Right lobe of liver (tissue), 6 donors: ENCODE results near the gene VSIG10L. TPM values are rescaled to one million over a fixed set of nuclear protein-coding genes. Genes with fewer than 3 reads are reported as not detected.

Experiments
- ATAC-seq, 4 donors: fragments of 200-7000 bp; cut with Tn5 transposase; one replicate each; pipeline ENCODE4 v1.9.1; 2020; ENCODE audit warnings: mild to moderate bottlenecking in 4 of 4, moderate library complexity in 4 of 4
- DNase-seq, 3 donors: peaks; one replicate each; pipeline ENCODE4 v3.0.0-alpha.2; 2020
- H3K27ac ChIP-seq, 3 donors: fragments of 200-600 bp; one replicate each; pipeline ENCODE4 v1.8.0; 2022
- H3K27me3 ChIP-seq, 2 donors: fragments of 200-600 bp; one replicate each; pipeline ENCODE4 v1.8.0; 2022
- H3K36me3 ChIP-seq, 4 donors: fragments of 200-600 bp; sonication (generic) in 1 of 4; one replicate each; pipeline versions ENCODE4 v1.5.1 to v1.8.0; 2017 to 2022; ENCODE audit warnings: control low read depth in 1 of 4
- H3K4me1 ChIP-seq, 4 donors: fragments of 200-600 bp; sonication (generic) in 1 of 4; one replicate each; pipeline versions ENCODE4 v1.5.1 to v1.8.0; 2017 to 2022; ENCODE audit warnings: control low read depth in 1 of 4
- H3K4me3 ChIP-seq, 3 donors: fragments of 200-600 bp; one replicate each; pipeline ENCODE4 v1.8.0; 2022
- H3K9me3 ChIP-seq, 4 donors: fragments of 200-600 bp; sonication (generic) in 1 of 4; one replicate each; pipeline versions ENCODE4 v1.5.1 to v1.8.0; 2017 to 2022; ENCODE audit warnings: control low read depth in 1 of 4
- CTCF ChIP-seq, 4 donors: fragments of 200-600 bp in 3 of 4; fragments of 450-650 bp in 1 of 4; IDR thresholded peaks; one replicate each; pipeline versions ENCODE4 v1.5.1 to v1.8.0; 2016 to 2022; ENCODE audit warnings: antibody characterized with exemption in 4 of 4, mild to moderate bottlenecking in 2 of 4
- POLR2A ChIP-seq: fragments of 450-650 bp; IDR thresholded peaks from one replicate; pipeline ENCODE4 v1.6.1; 2017; ENCODE audit warnings: antibody characterized with exemption, mild to moderate bottlenecking
- WGBS: methylation state at CpG from one replicate; pipeline ENCODE4 v1.1.6; 2018; ENCODE audit warnings: low coverage, low lambda C conversion rate; ENCODE audit not compliant: insufficient coverage; ENCODE audit errors: missing lambda C conversion rate; 5-methylcytosine and 5-hydroxymethylcytosine counted together
- intact Hi-C, 2 donors: fragments of 100-400 bp; cut with DNase I; formaldehyde crosslinking; loops; one replicate each; pipeline versions ENCODE4 v1.11.2 to v1.14.1; 2022
- total RNA-seq, 6 experiments: library from RNA; depleted of rRNA in 2 of 6; stranded (reverse); fragments of >200 nt in 2 of 6; fragmentation: NEBNext Ultra II Directional in 3 of 6; extraction: Animal tissue kit (Norgen Biotek cat#: 25700) in 3 of 6; gene quantifications; one replicate each; pipeline versions ENCODE4 v1.1.0 to v1.2.4, GENCODE V29; 2016 to 2023
- donor health status: DM: no; HTN: yes; CAD: no.
- donor health status: DM: no; HTN: no; CAD: no.
- donor health status: DM: no; HTN: no; CAD: no.
- donor health status: DM: no; HTN: yes; CAD: no.
- donor health status: DM: no; HTN: yes; CAD: no.

The VSIG10L gene
- total RNA-seq, 6 experiments from 2014 or later, result 1.3 to 4.5 (median 2.8) TPM

DNA sequence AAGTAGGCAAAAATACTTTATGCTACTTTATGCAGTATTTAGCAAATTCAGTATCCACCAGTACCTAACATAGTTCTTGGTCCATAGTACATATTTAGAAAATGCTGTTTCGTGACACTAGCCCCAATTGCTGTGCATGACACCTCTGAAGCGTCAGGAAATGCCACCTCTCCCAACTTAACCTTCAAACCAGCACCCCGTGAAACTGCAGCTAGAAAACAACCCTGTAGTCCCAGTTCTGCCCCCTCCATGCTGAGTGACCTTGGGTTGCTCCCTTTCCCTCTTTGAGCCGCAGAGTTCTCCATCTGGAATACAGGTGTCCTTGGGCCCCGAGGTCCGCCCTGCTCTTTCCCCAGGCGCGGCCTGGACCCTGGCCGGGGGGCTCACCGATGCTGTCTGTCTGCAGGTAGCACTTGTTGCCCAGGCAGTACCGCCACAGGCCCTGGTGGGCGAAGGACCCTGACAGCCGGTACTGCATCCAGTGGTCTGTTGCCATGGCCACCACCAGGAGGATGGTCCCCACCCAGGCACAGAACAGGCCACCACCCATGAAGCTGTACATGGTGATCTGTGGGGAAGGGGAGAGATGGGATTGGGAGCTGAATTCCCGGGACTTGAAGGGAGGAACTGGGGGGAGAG, 45.1 kb upstream of the VSIG10L start:
- DNase-seq (no peak), ATAC-seq (peak in 1 of 4 donors; percentile 8)
- no peaks in the 10 kb centered on the region for H3K9me3 ChIP-seq
- no peaks in the 10 kb centered on the region for H3K27me3 ChIP-seq
- no peaks in the 10 kb centered on the region for H3K4me1 ChIP-seq
- TF ChIP-seq CTCF (IDR thresholded peaks at IDR 0.05) (no peak), POLR2A (no peak)
- H3K4me3 ChIP-seq, result no peak overlapping the region
- intact Hi-C loops, result no loop called here
- WGBS, result 68% methylated on average over 5 of the region's 14 CpGs
- H3K36me3 ChIP-seq, result no peaks in the 10 kb centered on the region
- no peak overlapping the region for H3K27ac ChIP-seq

- TF ChIP-seq POLR2A (no peak), CTCF (IDR thresholded peaks at IDR 0.05) (no peak)
- no peaks in the 10 kb centered on the region for H3K36me3 ChIP-seq
- no peaks in the 10 kb centered on the region for H3K4me1 ChIP-seq
- no peaks in the 10 kb centered on the region for H3K27me3 ChIP-seq
- H3K27ac ChIP-seq, result no peak overlapping the region
- ATAC-seq, result no peak
- WGBS, result 94% methylated on average over 4 of the region's 4 CpGs
- H3K9me3 ChIP-seq, result no peaks in the 10 kb centered on the region
- intact Hi-C loops, result no loop called here
- DNase-seq, result no peak
- no peak overlapping the region for H3K4me3 ChIP-seq
Observed at GRCh38 chr19:51382004-51382403, 40.1 kb upstream of the VSIG10L start.

DNA sequence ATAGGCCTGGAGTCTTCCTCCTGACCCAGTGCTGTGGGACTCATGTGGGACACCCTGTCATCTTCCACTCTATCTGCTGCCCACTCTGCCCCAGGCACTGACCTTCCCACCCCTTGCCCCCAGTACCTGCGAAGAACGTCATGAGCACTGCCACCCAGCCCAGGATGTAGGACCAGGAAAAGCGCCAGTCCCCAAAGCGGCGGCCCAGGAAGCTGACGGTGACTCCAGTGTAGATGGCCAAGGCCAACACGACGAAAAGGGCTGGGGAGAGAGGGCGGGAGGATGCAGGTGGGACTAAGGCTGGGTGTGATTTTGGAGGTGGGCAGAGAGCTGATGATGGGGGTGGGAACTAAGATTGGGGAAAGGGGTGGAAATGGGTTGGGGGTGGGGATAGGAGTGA, 38.4 kb upstream of the VSIG10L start:
- Histone ChIP-seq H3K27me3 (no peaks in the 10 kb centered on the region), H3K4me1 (no peaks in the 10 kb centered on the region), H3K9me3 (no peaks in the 10 kb centered on the region), H3K36me3 (no peaks in the 10 kb centered on the region), H3K27ac (no peak overlapping the region), H3K4me3 (no peak overlapping the region)
- ATAC-seq (peak in 1 of 4 donors; percentile 10), DNase-seq (no peak)
- intact Hi-C loops, result no loop called here
- TF ChIP-seq POLR2A (no peak), CTCF (IDR thresholded peaks at IDR 0.05) (no peak)
- 86% methylated on average over 7 of the region's 9 CpGs for WGBS

GRCh38 chr19:51377422-51377821, 35.5 kb upstream of the VSIG10L start:
- no peaks in the 10 kb centered on the region for H3K27me3 ChIP-seq
- intact Hi-C loops, result no loop called here
- H3K4me3 ChIP-seq, result no peak overlapping the region
- 94% methylated on average over 2 of the region's 2 CpGs for WGBS
- no peak for DNase-seq
- no peak for ATAC-seq
- H3K36me3 ChIP-seq, result no peaks in the 10 kb centered on the region
- TF ChIP-seq CTCF (IDR thresholded peaks at IDR 0.05) (no peak), POLR2A (no peak)
- no peak overlapping the region for H3K27ac ChIP-seq
- no peaks in the 10 kb centered on the region for H3K9me3 ChIP-seq
- H3K4me1 ChIP-seq, result no peaks in the 10 kb centered on the region
